H7 (cell line): ENCODE data around the gene USP38. TPM values are rescaled to one million over a fixed set of nuclear protein-coding genes. Genes with fewer than 3 reads are reported as not detected.
A peak's percentile ranks its signal among the peaks of the same experiment; 100 is the strongest.
"Not testable (repeated sequence)": the region's sequence is repeated elsewhere in the genome, so short reads cannot be mapped to it uniquely, and the experiment has no call there.

Experiments
- DNase-seq: peaks from one replicate; pipeline ENCODE4 v3.0.0; 2012
- H3K27me3 ChIP-seq: 2 replicates; pipeline ENCODE4 v1.6.0; 2011; ENCODE audit warnings: mild to moderate bottlenecking, low read length; ENCODE audit not compliant: control insufficient read depth, insufficient read depth
- H3K36me3 ChIP-seq: replicated peaks from 2 replicates; pipeline ENCODE4 v1.5.1; 2011; ENCODE audit warnings: low read length; ENCODE audit not compliant: control insufficient read depth, insufficient read depth
- H3K4me3 ChIP-seq: 2 replicates; pipeline ENCODE4 v1.5.1; 2011; ENCODE audit warnings: low read depth, mild to moderate bottlenecking, control low read depth, low read length, moderate library complexity; ENCODE audit not compliant: insufficient read depth
- total RNA-seq: library from RNA; depleted of rRNA; stranded (reverse); fragments of >200 nt; shearing (Covaris generic); gene quantifications from 2 replicates; pipeline ENCODE4 v1.2.3, GENCODE V29; 2014; rRNA removed

The USP38 gene, protein sequence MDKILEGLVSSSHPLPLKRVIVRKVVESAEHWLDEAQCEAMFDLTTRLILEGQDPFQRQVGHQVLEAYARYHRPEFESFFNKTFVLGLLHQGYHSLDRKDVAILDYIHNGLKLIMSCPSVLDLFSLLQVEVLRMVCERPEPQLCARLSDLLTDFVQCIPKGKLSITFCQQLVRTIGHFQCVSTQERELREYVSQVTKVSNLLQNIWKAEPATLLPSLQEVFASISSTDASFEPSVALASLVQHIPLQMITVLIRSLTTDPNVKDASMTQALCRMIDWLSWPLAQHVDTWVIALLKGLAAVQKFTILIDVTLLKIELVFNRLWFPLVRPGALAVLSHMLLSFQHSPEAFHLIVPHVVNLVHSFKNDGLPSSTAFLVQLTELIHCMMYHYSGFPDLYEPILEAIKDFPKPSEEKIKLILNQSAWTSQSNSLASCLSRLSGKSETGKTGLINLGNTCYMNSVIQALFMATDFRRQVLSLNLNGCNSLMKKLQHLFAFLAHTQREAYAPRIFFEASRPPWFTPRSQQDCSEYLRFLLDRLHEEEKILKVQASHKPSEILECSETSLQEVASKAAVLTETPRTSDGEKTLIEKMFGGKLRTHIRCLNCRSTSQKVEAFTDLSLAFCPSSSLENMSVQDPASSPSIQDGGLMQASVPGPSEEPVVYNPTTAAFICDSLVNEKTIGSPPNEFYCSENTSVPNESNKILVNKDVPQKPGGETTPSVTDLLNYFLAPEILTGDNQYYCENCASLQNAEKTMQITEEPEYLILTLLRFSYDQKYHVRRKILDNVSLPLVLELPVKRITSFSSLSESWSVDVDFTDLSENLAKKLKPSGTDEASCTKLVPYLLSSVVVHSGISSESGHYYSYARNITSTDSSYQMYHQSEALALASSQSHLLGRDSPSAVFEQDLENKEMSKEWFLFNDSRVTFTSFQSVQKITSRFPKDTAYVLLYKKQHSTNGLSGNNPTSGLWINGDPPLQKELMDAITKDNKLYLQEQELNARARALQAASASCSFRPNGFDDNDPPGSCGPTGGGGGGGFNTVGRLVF
- 16.8 and 17.8 TPM in 2 replicates for total RNA-seq

DNA sequence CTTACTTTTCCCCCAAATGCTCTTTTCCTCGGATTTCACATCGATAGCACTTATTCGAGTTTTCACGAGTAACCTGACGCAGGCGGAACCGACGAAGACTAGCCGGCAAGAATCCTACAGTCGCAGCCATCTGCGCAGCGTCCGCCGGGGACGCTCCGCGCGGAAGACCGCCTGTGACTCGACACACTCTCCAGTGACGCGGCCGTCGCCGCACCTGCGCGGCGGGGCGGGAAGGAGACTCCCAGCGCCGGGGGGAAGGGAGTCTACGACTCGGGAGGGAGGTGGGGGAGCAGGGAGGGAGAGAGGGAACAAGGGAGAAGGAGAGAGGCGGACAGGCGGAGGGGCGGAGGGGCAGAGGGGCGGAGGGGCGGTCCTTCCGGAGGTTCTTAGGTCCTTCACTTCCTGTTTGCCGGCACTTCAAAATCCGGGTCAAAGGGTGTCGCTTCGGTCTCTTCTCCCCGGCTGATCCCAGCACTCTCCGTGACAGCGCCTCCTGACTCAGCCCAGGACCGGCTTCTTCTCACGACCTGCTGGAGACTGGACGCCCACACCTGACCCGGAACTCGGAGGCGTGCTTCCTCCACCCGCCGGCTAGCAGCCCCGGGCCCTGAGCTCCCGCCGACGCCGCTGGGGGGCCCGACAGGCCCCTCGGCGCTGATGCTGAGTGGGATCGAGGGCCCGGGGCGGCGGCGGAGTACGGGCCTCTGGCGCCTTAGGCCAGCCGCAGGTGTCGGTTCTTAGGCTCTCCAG, at the start of gene USP38:
Gene USP38, plus strand, starts transcription at position 415 of the 750 bp plus-strand sequence. CDS start 534 bp downstream, outside the sequence.
- no peaks in the 10 kb centered on the region for H3K27me3 ChIP-seq
- DNase-seq, result peak; percentile 88
- H3K4me3 ChIP-seq, result peak within 1 kb of the TSS; percentile 97
- no peaks in the 10 kb centered on the region; the same call in 1 of the 2 replicates for H3K36me3 ChIP-seq

DNA sequence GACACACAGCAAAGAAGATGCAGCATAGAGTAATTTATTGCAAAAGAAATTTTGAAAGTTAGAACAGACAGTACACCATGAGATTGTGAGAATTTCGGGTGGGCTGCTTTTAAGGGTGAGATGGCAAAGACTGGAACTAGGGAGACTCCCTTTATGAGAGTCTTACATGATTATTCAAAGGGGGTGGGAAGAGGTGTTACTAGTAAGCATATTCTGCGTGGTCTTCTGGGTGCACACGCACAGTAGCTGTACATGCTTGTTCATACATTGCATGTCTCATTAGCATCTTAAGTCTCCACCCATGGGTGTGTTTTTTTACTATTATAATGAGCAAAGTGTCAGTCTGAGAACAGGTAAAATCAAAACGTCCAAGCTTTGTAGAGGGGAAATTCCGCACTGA, 49.4 kb upstream of the USP38 start:
- no peak for DNase-seq
- Histone ChIP-seq H3K27me3 (no peaks in the 10 kb centered on the region), H3K36me3 (no peaks in the 10 kb centered on the region), H3K4me3 (no peak overlapping the region)

DNA sequence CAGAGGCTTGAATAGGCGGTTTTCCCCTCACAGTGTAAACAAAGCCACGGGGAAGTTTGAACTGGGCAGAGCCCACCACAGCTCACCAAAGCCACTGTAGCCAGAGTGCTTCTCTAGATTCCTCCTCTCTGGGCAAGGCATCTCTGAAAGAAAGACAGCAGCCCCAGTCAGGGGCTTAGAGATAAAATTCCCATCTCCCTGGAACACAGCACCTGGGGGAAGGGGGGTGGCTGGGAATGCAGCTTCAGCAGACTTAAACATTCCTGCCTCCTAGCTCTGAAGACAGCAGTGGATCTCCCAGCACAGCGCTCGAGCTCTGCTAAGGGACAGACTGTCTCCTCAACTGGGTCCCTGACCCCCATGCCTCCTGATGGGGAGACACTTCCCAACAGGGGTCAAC, 44.0 kb upstream of the USP38 start:
- H3K36me3 ChIP-seq, result no peaks in the 10 kb centered on the region
- no peak for DNase-seq
- H3K4me3 ChIP-seq, result no peak overlapping the region
- H3K27me3 ChIP-seq, result no peaks in the 10 kb centered on the region

DNA sequence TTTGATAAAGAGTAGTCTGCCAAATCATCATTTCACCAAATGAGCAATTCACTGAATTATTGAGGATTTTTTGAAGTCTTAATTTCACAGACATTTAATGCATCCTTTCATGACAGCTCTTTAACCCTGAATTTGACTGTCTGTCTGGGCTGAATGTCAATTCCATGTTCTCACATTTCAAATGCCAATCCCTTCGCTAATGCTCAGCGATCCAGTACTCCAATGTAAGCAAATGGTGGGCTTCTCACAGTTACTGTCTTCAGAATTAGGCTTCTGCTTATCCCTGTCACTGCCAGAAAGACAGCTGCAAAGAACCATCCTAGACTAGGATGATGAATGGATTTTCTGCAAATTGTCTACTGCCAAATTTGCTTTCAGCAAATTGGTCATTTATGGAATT, 36.2 kb upstream of the USP38 start:
- no peak for DNase-seq
- no peak overlapping the region for H3K4me3 ChIP-seq
- H3K27me3 ChIP-seq, result no peaks in the 10 kb centered on the region
- H3K36me3 ChIP-seq, result no peaks in the 10 kb centered on the region

DNA sequence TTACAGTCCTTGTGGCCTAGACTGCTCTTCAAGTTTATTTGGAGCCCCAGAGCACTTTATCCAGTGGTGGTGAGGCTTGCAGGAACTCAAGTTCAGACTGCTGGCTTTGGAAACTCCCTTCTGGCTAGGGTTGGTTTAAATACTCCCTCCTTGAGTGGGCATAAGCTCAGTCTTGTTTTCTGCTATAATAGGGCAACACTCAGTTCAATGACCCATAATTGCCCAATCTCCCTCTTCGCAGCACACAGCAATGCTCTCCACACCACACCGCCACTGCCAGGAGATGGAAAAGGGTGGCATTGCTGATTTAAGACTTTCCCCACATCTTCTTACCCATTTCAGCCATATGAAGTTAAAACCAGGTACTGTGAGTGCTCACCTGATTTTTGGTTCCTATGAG, 27.9 kb upstream of the USP38 start:
- H3K27me3 ChIP-seq, result no peaks in the 10 kb centered on the region
- no peaks in the 10 kb centered on the region for H3K36me3 ChIP-seq
- no peak for DNase-seq
- H3K4me3 ChIP-seq, result no peak overlapping the region

DNA sequence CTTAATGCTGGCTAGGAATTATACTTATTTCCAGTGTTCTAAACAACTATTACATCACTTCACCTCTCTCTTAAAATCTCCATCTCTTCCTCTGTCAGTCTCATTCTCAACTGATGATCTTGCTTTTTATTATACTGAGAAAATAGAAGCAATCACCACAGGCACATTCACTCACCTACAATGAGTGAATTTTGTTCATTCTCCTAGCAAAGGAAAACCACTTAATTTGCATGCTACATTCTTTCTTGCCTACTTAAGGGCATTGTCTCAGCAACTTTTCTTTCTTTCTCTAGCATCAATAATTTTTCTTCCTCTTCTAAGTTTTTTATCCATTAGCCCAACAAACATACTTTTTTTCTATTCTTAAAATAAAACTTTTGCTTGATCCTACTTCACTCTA, 21.1 kb upstream of the USP38 start:
- Histone ChIP-seq H3K4me3 (no peak overlapping the region), H3K36me3 (no peaks in the 10 kb centered on the region), H3K27me3 (no peaks in the 10 kb centered on the region)
- no peak for DNase-seq

DNA sequence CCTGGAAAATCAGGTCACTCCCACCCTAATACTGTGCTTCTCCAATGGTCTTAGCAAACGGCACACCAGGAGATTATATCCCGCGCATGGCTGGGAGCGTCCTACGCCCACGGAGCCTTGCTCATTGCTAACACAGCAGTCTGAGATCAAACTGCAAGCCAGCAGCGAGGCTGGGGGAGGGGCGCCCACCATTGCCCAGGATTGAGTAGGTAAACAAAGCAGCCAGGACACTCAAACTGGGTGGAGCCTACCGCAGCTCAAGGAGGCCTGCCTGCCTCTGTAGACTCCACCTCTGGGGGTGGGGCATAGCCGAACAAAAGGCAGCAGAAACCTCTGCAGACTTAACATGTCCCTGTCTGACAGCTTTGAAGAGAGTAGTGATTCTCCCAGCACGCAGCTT, 18.0 kb upstream of the USP38 start:
- not testable (repeated sequence) for H3K27me3 ChIP-seq, H3K36me3 ChIP-seq, DNase-seq, H3K4me3 ChIP-seq

DNA sequence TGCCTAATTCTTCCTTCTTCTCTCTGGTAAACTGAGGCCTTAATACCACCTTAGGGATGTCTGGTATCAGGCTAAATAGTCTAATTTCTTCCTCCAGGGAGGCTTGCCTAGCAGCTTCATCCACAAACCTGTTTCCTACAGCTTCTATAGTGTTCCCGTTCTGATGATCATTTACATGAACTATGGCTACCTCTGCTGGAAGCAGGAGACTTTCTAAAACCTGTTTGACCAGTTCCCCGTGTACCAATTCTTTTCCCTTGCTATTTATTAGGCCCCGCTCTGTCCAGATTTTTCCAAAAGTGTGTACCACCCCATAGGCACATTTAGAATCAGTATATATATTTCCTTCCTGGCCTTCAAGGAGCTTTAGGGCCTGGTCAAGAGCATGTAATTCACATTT, 5.8 kb upstream of the USP38 start:
- DNase-seq, result no peak

DNA sequence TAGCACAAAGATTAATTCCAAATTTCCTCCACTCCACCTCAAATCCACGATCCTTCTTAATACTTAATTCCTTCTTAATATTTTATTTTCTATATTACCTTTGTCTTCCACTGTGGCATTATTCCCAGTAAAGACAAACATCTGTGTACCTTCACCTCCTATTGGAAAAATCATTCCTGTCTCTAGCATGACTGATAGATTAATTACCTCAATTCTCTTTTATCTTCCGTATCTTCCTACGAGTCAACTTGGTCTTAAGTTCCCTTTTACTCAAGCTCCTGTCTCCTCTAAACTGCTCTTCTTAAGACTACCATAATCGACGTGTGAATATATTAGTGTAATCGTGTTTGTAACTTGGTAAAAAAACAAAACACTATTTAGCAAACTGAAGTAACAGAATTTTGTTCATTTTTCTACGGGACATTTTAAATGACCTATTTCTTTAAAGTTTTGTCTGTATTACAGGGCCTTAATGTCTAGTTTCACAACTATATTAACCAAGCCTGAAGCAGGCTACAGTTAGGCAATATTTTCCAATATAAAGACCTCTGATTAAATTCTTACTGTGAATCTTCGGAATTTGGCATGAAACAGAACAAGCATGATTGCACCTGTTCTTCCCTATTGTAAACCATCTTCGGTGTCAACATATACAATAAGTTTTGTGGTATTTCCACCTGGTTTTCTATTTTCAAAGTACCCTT, 1.1 kb upstream of the USP38 start:
- no peaks in the 10 kb centered on the region; the same call in 1 of the 2 replicates for H3K36me3 ChIP-seq
- no peaks in the 10 kb centered on the region for H3K27me3 ChIP-seq
- no peak for DNase-seq

More for the DNA sequence above, 5.8 kb upstream of the USP38 start:
- Histone ChIP-seq H3K36me3 (no peaks in the 10 kb centered on the region), H3K4me3 (no peak overlapping the region), H3K27me3 (no peaks in the 10 kb centered on the region)

DNA sequence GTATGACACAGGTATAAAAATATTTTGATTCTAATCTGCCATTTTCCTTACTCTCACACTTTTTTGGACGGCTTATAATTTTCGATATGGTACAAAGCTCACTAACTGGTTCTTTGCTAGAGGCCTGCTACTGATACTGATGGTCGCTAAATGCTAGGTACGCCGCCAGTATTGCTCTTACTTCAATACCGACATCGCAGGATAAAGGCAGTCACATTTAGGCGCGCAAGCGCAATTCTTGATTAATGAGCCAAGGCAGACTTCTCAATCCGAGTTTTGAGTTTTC, 557 bp upstream of the USP38 start:
- peak overlapping the region; percentile 97 for H3K4me3 ChIP-seq
- no peaks in the 10 kb centered on the region for H3K27me3 ChIP-seq
- DNase-seq, result no peak
- no peaks in the 10 kb centered on the region; the same call in 1 of the 2 replicates for H3K36me3 ChIP-seq

More for the DNA sequence above, 1.1 kb upstream of the USP38 start:
- H3K4me3 ChIP-seq, result peak overlapping the region; percentile 97

DNA sequence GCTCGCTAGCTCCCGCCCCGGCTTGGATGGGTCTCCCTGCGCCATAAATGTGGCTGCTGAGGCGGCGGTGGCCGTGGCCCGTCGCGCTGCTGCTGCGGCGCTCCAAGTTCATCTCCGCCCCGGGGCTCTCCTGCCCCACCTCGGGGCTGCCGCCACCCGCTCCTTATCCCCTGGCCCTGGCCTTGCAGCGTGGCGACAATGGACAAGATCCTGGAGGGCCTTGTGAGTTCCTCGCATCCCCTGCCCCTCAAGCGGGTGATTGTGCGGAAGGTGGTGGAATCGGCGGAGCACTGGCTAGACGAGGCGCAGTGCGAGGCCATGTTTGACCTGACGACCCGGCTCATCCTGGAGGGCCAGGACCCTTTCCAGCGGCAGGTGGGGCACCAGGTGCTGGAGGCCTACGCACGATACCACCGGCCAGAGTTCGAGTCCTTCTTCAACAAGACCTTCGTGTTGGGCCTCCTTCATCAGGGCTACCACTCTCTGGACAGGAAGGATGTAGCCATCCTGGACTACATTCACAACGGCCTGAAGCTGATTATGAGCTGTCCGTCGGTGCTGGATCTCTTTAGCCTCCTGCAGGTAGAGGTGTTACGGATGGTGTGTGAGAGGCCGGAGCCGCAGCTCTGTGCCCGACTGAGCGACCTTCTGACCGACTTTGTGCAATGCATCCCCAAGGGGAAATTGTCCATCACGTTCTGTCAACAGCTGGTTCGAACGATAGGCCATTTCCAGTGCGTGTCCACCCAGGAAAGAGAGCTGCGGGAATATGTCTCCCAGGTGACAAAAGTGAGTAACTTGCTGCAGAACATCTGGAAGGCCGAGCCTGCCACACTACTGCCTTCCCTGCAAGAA, 763 bp downstream of the USP38 start:
- Histone ChIP-seq H3K36me3 (peaks cover 1% of the 10 kb centered on the region; the same call in 1 of the 2 replicates), H3K4me3 (peak overlapping the region; percentile 97), H3K27me3 (no peaks in the 10 kb centered on the region)
- DNase-seq, result peak; percentile 36

DNA sequence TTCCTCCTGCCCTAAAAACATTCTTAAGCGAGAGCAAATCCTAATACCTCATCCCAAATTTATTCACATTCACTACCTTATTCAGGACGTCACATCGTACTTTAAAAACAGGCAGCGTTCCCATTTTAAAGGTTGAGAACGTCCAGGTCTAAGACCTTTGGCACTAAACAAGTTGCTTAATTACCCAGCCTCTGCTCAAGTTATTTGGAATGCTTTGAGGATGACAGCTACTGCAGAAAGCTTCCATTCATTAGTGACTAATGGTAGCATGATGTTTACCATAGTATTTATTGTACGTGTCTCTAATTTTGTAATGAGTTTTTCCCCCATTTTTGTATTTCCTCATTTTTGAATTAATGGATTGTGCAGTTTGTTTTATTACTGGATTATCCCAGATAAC, 1.5 kb downstream of the USP38 start:
- H3K36me3 ChIP-seq, result peaks cover 1% of the 10 kb centered on the region
- H3K4me3 ChIP-seq, result peak overlapping the region; percentile 97
- DNase-seq, result no peak
- no peaks in the 10 kb centered on the region for H3K27me3 ChIP-seq

DNA sequence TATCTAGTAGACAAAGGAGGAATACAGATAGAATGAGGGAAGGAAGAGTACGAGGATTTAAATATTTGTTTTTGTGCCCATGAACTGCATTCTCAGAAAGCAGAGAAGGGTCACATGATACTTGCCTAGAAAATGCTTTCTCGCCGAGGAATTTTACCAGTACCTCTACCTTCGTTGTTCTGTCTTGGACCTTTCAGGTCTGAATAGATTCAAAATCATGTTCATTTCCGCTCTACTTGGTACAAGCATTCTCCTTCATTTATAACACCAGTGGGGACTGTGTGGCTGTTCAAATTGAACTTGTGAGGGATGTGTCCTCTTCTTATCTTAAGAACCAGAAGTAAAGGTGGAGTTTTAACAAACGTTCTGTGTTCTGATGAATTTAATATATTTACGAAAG, 1.9 kb downstream of the USP38 start:
- peaks cover 1% of the 10 kb centered on the region for H3K36me3 ChIP-seq
- no peaks in the 10 kb centered on the region for H3K27me3 ChIP-seq
- DNase-seq, result no peak
- peak overlapping the region; percentile 97 for H3K4me3 ChIP-seq
